A549 (cell line): ENCODE data around the gene SLC43A1. TPM values are rescaled to one million over a fixed set of nuclear protein-coding genes. Genes with fewer than 3 reads are reported as not detected.
A peak's percentile ranks its signal among the peaks of the same experiment; 100 is the strongest.

ENCODE experiments used
- ATAC-seq, 2 experiments: fragments of 200-7000 bp in 1 of 2; fragments of >200 bp in 1 of 2; cut with Nextera tagmentation in 1 of 2; cut with Tn5 transposase in 1 of 2; 3 replicates each; pipeline versions ENCODE4 v1.8.0 to v1.9.1; 2018 to 2020; ENCODE audit warnings: mild to moderate bottlenecking in 1 of 2, moderate library complexity in 1 of 2
- CTCF ChIA-PET: fragments of 300-600 bp; sonication (Branson Sonifier 250); formaldehyde crosslinking; extraction: SDS; loops from one replicate; lab custom pipeline; 2021; ENCODE audit warnings: antibody characterized with exemption, inconsistent platforms; lab: Yijun Ruan, JAX
- POLR2A ChIA-PET: fragments of 350-600 bp; formaldehyde crosslinking; extraction: SDS; loops from one replicate; lab custom pipeline; 2021; ENCODE audit warnings: antibody characterized with exemption, inconsistent platforms; lab: Yijun Ruan, JAX
- DNase-seq, 2 experiments: peaks; one replicate each; pipeline versions ENCODE4 v3.0.0 to v3.0.0-alpha.2; 2011 to 2016; ENCODE audit warnings: low read depth in 1 of 2, low spot score in 1 of 2
- FAIRE-seq: peaks from 2 replicates; lab custom pipeline; 2011; peaks lifted over from hg19 to GRCh38; lab: Jason Lieb, UNC
- H3K27ac ChIP-seq, 2 experiments: fragments of >200 bp; sonication (Bioruptor Twin); formaldehyde crosslinking; 3 replicates each; pipeline ENCODE4 v1.5.1; 2016 to 2017
- H3K4me1 ChIP-seq: fragments of >200 bp; sonication (Bioruptor Twin); formaldehyde crosslinking; 3 replicates; pipeline ENCODE4 v1.6.1; 2016
- H3K4me2 ChIP-seq: fragments of >200 bp; sonication (Bioruptor Twin); formaldehyde crosslinking; 3 replicates; pipeline ENCODE4 v1.6.1; 2016
- H3K4me3 ChIP-seq: fragments of >200 bp; sonication (Bioruptor Twin); formaldehyde crosslinking; 3 replicates; pipeline ENCODE4 v1.5.1; 2016
- H3K9me3 ChIP-seq: fragments of >200 bp; sonication (Bioruptor Twin); formaldehyde crosslinking; 3 replicates; pipeline ENCODE4 v1.6.1; 2016
- CBX8 ChIP-seq: fragments of 200-600 bp; sonication (generic); IDR thresholded peaks from 2 replicates; pipeline ENCODE4 v1.6.1; 2016
- CHD4 ChIP-seq: fragments of 200-600 bp; sonication (generic); IDR thresholded peaks from 2 replicates; pipeline ENCODE4 v1.6.1; 2016; ENCODE audit warnings: antibody characterized with exemption, mild to moderate bottlenecking, borderline replicate concordance
- FOSL2 ChIP-seq, 2 experiments: fragments of 450-650 bp in 1 of 2; fragments of >200 bp in 1 of 2; sonication (Bioruptor Twin) in 1 of 2; formaldehyde crosslinking; IDR thresholded peaks; 2 replicates each; pipeline versions ENCODE4 v1.5.0 to v1.6.1; 2016 to 2020; ENCODE audit warnings: mild to moderate bottlenecking in 1 of 2, moderate library complexity in 1 of 2
- GATA3 ChIP-seq: IDR thresholded peaks from 2 replicates; pipeline ENCODE4 v1.6.1; 2012; ENCODE audit warnings: borderline replicate concordance
- HEYL ChIP-seq: fragments of 250-450 bp; sonication (Bioruptor Pico); IDR thresholded peaks from 2 replicates; pipeline ENCODE4 v1.8.0; 2021; ENCODE audit warnings: mild to moderate bottlenecking, moderate library complexity
- HOXB5 ChIP-seq: fragments of 250-450 bp; sonication (Bioruptor Pico); IDR thresholded peaks from 2 replicates; pipeline ENCODE4 v1.5.0; 2020; ENCODE audit warnings: mild to moderate bottlenecking, moderate library complexity
- JUN ChIP-seq, 2 experiments: fragments of >200 bp; sonication (Bioruptor Twin); formaldehyde crosslinking; IDR thresholded peaks; 2 replicates in 1 of 2; 3 replicates in 1 of 2; pipeline ENCODE4 v1.6.1; 2016 to 2017
- MAZ ChIP-seq: fragments of 150-350 bp; IDR thresholded peaks from 2 replicates; pipeline ENCODE4 v1.6.1; 2014; ENCODE audit warnings: antibody characterized with exemption, low read depth, low read length, borderline replicate concordance
- NFE2L2 ChIP-seq: fragments of 150-350 bp; conservative IDR thresholded peaks from 2 replicates; pipeline ENCODE4 v1.6.1; 2014; ENCODE audit warnings: low read length
- POLR2AphosphoS2 ChIP-seq: conservative IDR thresholded peaks from 2 replicates; pipeline ENCODE4 v1.6.1; 2012; ENCODE audit warnings: low read length, improper control_type of control experiment, inconsistent platforms
- RARB ChIP-seq: fragments of 250-450 bp; sonication (Bioruptor Pico); IDR thresholded peaks from 2 replicates; pipeline ENCODE4 v1.8.0; 2021; ENCODE audit warnings: mild to moderate bottlenecking, moderate library complexity
- REST ChIP-seq: fragments of 200-600 bp; sonication (generic); IDR thresholded peaks from 2 replicates; pipeline ENCODE4 v1.6.1; 2016; ENCODE audit warnings: antibody characterized with exemption, mild to moderate bottlenecking, moderate library complexity
- SMC3 ChIP-seq: fragments of >200 bp; sonication (Bioruptor Twin); formaldehyde crosslinking; IDR thresholded peaks from 3 replicates; pipeline ENCODE4 v1.6.1; 2018; ENCODE audit warnings: inconsistent platforms
- ZFP36 ChIP-seq: fragments of 450-650 bp; IDR thresholded peaks from 2 replicates; pipeline ENCODE4 v1.6.1; 2014; ENCODE audit warnings: borderline replicate concordance; ENCODE audit not compliant: partially characterized antibody
- ZSCAN20 ChIP-seq: fragments of 250-450 bp; sonication (Bioruptor Pico); IDR thresholded peaks from 2 replicates; pipeline ENCODE4 v1.8.0; 2022; ENCODE audit warnings: mild to moderate bottlenecking, moderate library complexity
- WGBS: methylation state at CpG from one replicate; pipeline ENCODE4 v1.1.6; 2017; ENCODE audit errors: missing lambda C conversion rate; 5-methylcytosine and 5-hydroxymethylcytosine counted together
- polyA plus RNA-seq, 4 experiments: library from polyadenylated mRNA; depleted of rRNA in 3 of 4; stranded (reverse); fragments of >200 nt; fragmentation: RNase III in 1 of 4; extraction: RNeasy Plus Mini Kit Qiagen cat#74134 plus additional on column Dnase treatment in 1 of 4; gene quantifications; 2 replicates in 3 of 4; 3 replicates in 1 of 4; pipeline ENCODE4 v1.2.3, GENCODE V29; 2011 to 2017
- TF ChIP-seq, protein P1 (sequence below): fragments of >200 bp; sonication (Bioruptor Twin); formaldehyde crosslinking; IDR thresholded peaks from 3 replicates; pipeline ENCODE4 v1.5.1; 2016

The SLC43A1 gene
- polyA plus RNA-seq, 2 of the 4 experiments (the other 2 are of a cell fraction) = 1.0 to 4.6 TPM

GRCh38 chr11:57479021-57479663 lies 36.4 kb downstream of the SLC43A1 start:
- TF ChIP-seq HOXB5 = no peak
- TF ChIP-seq FOSL2 (IDR thresholded peaks at IDR 0.05) = no peak
- no peak for TF ChIP-seq FOSL2 (CRISPR knock-in tag; IDR thresholded peaks at IDR 0.05)
- no peak for TF ChIP-seq CBX8
- no peak for TF ChIP-seq POLR2AphosphoS2
- TF ChIP-seq CHD4 = no peak
- TF ChIP-seq NFE2L2 = no peak
- no peak for TF ChIP-seq JUN (IDR thresholded peaks at IDR 0.05)
- no peak for TF ChIP-seq HEYL (CRISPR knock-in tag)
- no peak for TF ChIP-seq REST
- H3K9me3 ChIP-seq = no peaks in the 10 kb centered on the region
- 50% methylated on average over 10 of the region's 11 CpGs for WGBS
- CTCF ChIA-PET = interaction anchor here (1.1 to 10.1 kb wide), 8 partner anchors 8 to 1034 kb away, joined by 3 to 228 read pairs (median 52); partner anchors contain the start of gene RTN4RL2
- H3K4me1 ChIP-seq = peaks cover 59% of the 10 kb centered on the region
- DNase-seq (no peak), ATAC-seq (no peak), FAIRE-seq (no peak)
- POLR2A ChIA-PET = no interaction called here
- H3K4me2 ChIP-seq = 0 out of 3 replicates have a peak overlapping the region, but pooled peaks have one; percentile 6
- H3K4me3 ChIP-seq = no peak overlapping the region
- H3K27ac ChIP-seq = 0 out of 6 replicates have a peak overlapping the region, but pooled peaks of 1 of the 2 experiments have one; percentile 25

DNA sequence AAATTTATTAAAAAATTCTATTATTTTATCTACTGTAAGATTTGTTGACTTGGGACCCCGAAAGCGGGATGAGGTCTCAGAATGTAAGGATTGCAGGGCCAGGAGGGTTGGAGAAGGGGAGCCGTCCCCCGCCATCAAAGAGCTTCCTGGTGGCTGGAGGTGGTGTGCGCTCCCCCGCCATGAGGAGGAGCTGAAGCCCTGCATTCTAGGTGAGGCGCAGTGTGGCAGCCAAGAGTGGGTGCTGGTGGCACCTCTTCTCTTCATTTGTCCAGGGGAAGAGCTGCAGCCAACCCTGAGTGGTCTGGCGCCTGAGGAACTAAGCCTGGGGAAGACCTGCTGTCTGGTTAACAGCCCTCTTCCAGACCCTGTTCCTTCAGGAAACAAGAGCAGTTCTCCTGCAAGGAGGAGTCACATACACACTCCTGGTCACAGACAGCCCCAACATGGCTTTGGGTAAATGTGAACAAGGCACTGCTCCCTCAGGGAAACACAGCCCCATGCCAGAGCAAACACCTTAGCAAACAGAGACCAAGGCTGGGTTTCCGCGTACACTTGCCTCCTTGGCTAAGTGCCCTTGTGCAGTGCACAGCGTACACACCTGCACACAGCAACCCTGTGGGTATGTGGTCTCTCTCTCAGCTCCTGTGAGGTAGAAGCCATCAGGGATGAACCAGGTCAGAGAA lies 37.9 kb downstream of the SLC43A1 start:
- TF ChIP-seq MAZ (no peak), RARB (CRISPR knock-in tag) (0 out of 2 replicates have a peak, but pooled peaks have one; percentile 13), ZFP36 (no peak)
- TF ChIP-seq, all 56 proteins: peak for 1
- 68% methylated on average over 10 of the region's 11 CpGs for WGBS
- DNase-seq (no peak), ATAC-seq (peak in 1 of 2 experiments; percentile 7; a peak in 3 of 6 replicates), FAIRE-seq (no peak)
- H3K27ac ChIP-seq = peak overlapping the region in 1 of 2 experiments; percentile 40; a peak in 3 of 6 replicates
- H3K9me3 ChIP-seq = no peaks in the 10 kb centered on the region
- ChIA-PET CTCF (interaction anchor here (0.7 to 10.1 kb wide), 12 partner anchors 9 to 167 kb away, joined by 3 to 228 read pairs (median 4); partner anchors contain the start of gene RTN4RL2), POLR2A (interaction anchor here (0.5 kb wide), 1 partner anchor 12 kb away, joined by 3 read pairs; no protein-coding TSS in a partner anchor)
- peak overlapping the region; percentile 25; the same call in 1 of the 3 replicates for H3K4me2 ChIP-seq
- H3K4me1 ChIP-seq = peaks cover 61% of the 10 kb centered on the region
- H3K4me3 ChIP-seq = no peak overlapping the region

GRCh38 chr11:57476757-57477506 lies 38.6 kb downstream of the SLC43A1 start:
- Histone ChIP-seq H3K27ac (peak overlapping the region; percentile 45 to 81; a peak in 5 of 6 replicates), H3K4me2 (peak overlapping the region; percentile 73), H3K4me1 (peaks cover 57% of the 10 kb centered on the region), H3K9me3 (no peaks in the 10 kb centered on the region), H3K4me3 (peak overlapping the region; percentile 26; the same call in 2 of the 3 replicates)
- TF ChIP-seq ZSCAN20 (CRISPR knock-in tag) (no peak), SMC3 (0 out of 3 replicates have a peak, but pooled peaks have one; percentile 15), GATA3 (no peak)
- TF ChIP-seq, protein P1, sequence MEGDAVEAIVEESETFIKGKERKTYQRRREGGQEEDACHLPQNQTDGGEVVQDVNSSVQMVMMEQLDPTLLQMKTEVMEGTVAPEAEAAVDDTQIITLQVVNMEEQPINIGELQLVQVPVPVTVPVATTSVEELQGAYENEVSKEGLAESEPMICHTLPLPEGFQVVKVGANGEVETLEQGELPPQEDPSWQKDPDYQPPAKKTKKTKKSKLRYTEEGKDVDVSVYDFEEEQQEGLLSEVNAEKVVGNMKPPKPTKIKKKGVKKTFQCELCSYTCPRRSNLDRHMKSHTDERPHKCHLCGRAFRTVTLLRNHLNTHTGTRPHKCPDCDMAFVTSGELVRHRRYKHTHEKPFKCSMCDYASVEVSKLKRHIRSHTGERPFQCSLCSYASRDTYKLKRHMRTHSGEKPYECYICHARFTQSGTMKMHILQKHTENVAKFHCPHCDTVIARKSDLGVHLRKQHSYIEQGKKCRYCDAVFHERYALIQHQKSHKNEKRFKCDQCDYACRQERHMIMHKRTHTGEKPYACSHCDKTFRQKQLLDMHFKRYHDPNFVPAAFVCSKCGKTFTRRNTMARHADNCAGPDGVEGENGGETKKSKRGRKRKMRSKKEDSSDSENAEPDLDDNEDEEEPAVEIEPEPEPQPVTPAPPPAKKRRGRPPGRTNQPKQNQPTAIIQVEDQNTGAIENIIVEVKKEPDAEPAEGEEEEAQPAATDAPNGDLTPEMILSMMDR = 0 out of 3 replicates have a peak, but pooled peaks have one; percentile 19
- 47% methylated on average over 24 of the region's 27 CpGs for WGBS
- CTCF ChIA-PET = interaction anchor here (0.6 to 10.1 kb wide), 15 partner anchors 9 to 168 kb away, joined by 3 to 228 read pairs (median 4); partner anchors contain the start of gene RTN4RL2
- peak; percentile 56 to 75 for DNase-seq
- peak; percentile 48 to 67 for ATAC-seq
- FAIRE-seq = no peak
- POLR2A ChIA-PET = interaction anchor here (0.8 kb wide), 1 partner anchor 19 kb away, joined by 7 read pairs; no protein-coding TSS in a partner anchor
